Measurements from ENCODE around the gene NDUFS1.
"Not testable (repeated sequence)": the region's sequence is repeated elsewhere in the genome, so short reads cannot be mapped to it uniquely, and the experiment has no call there.

Gene NDUFS1

DNA sequence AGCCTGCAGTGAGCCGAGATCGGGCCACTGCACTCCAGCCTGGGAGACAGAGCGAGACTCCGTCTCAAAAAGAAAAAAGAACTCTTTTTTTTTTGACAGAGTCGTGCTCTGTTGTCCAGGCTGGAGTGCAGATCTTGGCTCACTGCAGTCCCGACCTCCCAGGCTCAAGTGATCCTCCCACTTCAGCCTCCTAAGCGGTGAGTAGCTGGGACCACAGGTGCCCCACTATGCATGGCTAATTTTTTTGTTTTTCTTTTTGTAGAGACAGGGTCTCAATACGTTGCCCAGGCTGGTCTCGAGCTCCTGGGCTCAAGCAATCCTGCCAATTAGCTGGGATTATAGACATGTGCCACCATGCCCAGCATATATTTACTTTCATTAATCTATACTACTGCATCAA, 60.8 kb downstream of the NDUFS1 start:
- no peak for DNase-seq (ENCODE audit: low spot score)

DNA sequence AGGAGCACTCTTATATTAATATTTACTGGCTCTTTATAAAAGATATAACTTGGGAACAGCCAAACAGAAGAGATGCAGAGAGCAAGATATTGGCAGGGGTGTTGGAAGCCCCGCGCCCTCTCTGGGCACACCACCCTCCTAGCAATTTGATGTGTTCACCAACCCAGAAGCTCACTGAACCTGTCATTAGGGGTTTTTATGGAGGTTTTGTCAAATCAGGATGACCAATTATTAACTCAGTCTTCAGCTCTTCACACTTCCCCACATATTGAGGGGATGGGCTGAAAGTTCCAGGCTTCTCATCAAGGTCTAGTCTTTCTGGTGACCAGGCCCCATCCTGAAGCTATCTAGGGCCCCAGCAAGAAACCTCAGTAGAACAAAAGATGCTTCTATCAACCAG, 62.4 kb downstream of the NDUFS1 start:
- DNase-seq (ENCODE audit: low spot score) = no peak

DNA sequence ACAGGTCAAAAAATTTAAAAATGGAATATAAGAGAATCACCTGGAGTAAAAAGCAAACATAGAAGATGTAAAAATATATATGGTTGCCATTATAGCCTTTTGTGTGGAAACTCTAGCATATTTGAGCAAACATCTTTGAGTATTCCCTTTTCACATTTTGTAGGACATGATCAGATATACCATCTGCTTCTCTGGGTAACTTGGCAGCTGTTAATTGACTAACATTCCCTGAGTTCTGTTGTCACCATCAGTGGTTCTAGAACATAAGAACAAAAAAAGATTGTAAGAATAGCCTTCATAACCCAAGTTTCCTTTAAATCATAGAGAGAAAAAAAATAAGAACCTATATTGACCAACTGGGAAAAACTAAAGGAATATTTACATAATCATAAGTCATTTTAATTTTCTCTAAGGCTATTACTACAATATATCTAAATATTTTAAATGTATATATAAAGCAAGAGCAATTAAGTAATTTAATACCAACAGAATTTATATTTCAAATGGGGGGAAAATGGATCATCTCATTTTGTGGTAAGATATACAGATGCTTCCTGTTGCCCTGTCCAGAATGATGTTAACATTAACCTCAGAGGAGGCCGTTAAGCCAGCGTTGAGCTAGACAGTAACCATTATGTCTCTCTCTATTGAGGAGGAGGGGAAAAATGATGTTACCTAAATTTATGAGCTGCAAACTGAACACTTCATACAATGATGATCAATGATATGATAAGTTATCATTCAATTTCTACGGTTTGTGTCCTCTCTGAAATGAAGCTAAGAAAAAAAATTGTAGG, 63.5 kb downstream of the NDUFS1 start:
- DNase-seq (ENCODE audit: low spot score) = no peak

DNA sequence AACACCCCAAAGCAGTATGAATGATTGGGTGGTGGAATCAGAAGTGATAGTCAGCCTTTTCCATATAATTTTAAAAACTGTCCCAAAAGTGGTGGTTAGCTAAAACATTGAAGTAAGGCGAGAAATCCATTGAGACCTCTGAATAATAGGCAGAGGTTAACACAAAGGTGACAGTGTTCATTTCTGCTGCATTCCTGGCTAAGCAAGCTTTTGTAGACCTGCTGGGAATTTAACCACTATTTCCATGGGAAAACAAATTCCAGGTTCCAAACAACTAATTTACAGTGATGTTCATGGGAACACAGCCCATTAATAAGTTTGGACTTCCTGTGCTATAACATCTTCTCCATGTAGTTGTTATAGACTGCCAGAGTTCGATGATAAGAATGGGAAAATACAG, 66.9 kb downstream of the NDUFS1 start:
- no peak for DNase-seq (ENCODE audit: low spot score)

DNA sequence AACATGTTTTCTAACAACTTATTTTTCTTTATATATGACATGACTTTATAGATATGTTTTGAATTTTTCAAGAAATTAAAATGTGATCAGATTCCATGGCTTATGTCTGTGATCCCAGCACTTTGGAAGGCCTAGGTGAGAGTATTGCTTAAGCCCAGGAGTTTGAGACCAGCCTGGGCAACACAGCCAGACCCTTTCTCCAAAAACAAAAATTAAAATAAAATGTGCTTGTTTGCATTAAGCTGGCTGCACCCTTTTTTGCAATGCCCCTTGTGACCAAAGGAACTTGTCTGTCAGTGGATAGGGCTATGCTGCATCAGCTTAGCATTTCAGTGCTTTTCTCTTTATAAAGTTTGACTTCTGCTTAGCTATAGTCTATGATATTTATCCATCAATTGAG, 71.0 kb downstream of the NDUFS1 start:
- no peak for DNase-seq (ENCODE audit: low spot score)

DNA sequence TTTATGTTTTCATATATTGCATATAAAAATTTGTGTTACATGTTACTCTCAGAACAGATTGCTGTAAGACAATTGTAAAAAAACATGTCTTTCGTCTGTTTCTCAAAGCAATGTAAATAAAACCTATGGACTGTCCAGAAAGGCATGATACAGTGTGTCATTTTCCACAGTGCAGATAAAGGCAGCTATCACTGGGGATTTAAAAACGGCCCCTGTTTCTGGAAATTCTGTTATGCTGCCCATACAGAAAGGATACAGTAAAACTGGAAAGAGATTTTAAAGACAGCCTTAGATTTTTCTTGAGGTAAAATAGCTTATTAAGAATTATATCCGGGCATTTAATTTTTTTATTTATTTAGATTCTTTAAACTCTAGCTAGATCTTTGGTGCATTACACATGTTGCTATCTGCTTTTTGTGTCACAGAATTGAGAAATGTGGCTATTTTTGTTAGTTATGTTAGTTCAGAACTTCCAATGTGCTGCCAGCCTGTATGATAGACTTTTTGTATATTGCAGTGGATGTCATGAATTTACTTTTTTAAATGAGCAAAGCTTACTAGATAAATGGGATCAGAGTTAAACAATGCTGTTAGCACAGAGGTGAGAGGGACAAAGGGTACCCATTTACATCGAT, 72.4 kb downstream of the NDUFS1 start:
- DNase-seq (ENCODE audit: low spot score) = peak; percentile 69

DNA sequence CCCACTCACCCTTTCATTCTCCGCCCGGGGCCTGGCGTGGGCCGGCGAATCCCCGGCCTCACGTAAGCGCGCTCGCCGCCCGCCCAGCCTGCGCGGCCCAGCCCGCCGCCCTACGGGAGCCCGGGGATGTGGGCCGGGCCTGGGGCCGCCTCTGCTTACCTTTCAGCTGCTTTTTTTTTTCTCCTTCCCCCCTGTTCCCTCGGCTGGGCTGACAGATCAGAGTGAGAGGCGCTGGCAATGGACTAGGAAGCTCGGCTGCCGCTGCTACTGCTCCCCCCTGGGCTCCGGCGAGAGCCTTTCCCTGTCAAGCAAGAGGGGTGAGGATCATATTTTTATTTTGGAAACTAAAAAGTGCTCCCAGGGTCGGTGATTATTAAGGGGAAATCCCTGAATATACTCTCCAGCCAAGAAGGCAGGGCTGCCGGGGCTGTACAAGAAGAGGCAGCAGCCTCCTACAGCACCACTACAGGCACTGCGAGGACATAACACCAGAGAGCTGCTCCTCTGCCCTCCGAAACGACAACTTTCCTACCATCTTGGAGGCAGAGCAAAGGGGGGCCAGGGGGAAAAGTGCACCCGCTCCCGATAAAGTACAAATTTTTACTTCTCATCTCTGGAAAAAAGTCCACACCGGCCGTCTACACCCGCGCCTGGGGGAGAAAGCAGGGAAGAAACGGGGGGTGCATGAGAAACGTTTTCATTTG, 73.3 kb downstream of the NDUFS1 start, which contains the start of gene INO80D:
INO80D (minus strand) TSS at position 433 of the 704 bp plus-strand sequence. CDS start 23,158 bp downstream, outside the sequence.
- peak; percentile 93 for DNase-seq (ENCODE audit: low spot score)

DNA sequence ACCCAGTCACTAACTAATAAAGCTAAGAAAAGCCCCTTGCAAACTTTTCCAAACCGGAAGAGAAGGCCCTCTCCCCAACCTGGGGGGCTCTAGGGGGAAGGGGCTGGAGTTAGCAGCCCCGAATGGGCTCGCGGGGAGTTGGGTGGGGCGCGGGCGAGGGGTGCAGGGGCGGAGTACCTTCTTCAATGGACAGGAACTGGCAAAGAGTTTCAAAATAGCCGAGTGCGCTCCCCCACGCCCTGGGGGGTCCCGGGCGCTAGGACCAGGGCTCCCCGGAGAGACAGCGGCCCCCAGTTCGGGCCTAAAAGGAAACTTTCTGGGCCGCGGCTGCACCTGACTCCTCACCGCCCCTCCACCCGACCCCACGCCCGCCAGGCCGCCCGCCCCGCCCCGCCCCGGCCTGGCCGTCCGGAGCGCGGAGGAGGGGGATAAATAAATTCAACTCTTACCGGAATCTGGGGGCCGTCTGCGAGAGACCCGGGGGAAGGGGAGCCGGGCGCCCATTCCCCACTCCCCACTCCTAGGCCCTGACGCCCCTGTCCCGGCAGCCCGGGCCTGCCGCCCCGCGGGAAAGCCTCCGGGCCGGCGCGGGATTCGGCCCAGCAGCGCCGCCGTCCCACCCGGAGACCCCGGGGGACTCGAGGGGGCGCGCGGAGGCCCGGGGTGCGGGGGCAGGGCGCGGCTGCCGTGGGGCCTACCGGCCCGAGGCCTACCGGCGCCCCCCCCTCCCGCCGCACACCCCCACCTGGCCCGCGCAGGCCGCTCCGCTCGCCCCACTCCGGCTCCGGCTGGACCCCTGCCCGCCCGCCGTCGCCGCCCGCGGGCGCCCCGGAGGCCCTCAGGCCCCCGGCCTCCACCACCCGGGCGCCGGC, 74.1 kb downstream of the NDUFS1 start:
- peak; percentile 48 for DNase-seq (ENCODE audit: low spot score)

DNA sequence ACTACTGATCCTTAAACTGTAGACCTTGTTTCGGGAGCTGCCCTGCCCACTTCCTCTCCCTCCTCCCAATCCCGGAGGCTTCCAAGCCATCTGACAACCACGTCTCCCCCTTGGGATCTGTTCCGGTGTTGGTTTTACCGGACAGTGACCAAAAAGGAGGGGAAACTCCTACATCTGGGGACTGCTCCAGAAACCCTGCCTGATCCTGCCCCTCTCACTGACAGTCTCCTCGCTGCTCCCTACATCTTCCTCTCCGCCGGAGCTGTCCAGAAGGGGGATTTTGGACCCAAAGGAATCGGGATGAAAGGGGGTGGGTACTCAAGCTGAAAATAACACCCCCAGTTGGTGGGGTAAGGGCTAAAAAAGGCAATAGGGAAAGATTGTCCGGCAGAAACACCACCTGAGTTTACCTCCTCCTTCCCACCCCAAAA, 74.8 kb downstream of the NDUFS1 start:
- peak; percentile 91 for DNase-seq (ENCODE audit: low spot score)

DNA sequence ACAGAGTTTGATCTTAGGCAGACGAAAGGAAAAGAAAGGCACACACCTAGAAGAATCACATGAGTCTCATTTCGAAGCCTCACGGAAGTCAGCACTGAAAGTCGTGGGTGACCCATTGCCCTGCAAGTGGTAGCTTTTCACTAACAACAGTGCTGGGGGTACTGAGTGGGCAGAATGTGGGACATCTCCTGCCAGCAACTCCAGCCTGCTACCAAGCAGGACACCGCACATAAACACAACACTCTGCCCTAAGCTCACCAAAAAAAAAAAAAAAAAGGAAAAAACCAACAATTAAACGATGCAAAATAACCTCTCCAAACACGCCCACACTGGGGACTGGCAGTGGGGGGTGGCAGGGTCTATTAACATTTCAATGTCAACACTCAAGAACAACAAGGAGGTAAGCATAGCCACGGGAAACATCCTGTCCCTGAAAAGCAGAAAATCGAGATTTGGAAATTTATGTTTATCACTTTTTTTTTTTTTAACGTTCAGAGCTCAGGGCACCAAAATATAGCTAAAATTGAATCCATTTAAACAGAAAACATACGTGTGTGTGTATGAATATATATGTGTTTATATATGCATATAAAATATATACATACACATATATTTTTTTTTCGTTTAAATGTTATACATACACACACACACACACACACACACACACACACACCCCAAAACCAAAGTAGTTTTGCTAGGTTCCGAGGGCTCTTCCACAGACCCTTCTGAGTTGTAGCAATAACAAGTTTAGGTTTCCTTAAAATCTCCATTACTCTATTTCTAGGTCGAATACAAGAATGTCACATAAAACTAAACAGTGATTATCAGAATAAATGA, 75.4 kb downstream of the NDUFS1 start:
- peak; percentile 30 for DNase-seq (ENCODE audit: low spot score)

DNA sequence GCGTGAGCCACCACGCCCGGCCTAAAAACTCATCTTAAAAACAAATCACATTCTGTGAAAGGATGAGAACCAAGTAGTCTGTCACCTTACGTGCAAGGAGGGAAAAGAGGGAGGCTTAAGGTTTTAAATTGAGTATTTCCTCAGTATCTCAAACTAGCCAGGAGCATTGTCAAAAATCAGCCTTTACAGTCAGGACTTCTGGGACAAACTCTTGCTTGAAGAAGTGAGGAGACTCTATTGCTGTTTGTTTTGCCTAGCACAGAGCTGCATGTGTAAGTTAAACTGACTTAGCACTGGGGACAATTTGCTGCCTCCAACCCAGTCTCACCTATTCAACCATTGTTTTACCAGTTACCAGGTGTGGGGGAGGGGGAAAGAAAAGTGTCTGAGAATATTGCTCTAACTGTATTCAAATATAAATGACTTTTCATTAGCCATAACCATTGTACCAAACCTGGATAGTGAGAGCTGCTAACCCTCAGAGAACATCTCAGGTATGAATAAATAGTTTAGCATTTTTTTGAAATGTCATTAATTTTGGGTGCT, 76.9 kb downstream of the NDUFS1 start:
- DNase-seq (ENCODE audit: low spot score) = no peak

DNA sequence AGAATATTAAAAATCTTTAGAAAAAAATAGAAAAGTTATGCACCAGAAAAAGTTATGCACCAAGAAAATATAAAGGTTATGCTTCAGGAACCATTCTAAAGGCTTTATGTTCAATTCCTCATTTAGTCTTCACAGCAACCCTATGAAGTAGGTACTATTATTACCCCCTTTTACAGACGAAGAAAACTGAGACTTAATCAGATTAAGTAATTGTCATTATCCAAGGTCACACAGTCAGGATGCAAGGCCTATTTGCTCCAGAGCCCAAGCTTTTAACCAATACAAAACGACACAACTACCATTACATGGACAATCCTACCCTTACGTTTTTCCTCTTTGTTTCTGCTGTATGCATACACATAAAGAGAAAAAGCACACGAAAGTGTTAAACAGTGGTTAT, 78.3 kb downstream of the NDUFS1 start:
- DNase-seq (ENCODE audit: low spot score) = no peak

DNA sequence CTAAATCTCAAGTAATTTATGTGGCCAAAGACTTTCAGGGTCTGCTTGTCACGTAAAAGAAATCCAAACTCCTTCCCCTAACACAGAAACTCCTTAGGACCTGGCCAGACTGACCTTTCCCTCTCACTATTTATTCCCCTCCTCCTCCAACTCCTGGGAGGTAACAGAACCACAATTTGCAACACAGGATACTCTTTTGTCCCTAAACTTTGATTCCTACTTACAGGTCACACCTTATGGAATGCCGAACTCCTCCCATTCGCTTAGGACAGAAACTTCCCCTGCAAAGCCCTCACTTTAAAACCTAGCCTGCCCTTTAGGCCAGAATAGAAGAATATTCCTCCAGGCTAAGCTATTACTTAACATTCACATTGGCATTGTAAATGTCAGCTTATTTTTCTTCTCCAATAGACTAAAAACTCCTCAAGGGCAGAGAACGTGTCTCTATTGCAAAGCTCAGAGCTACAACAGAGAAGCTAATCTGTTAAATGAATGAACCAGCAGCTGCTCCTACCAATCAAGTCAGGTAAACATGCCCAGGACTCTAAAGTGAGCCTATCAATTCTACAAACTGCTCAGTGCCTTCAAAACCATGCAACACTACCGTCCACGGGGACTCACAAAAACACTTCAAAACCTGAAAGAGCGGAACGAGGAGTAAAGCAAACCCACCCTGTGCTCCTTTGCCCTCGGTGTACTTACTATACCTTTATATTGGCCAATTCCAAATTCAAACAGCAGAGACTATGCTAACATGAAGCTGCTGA, 79.4 kb downstream of the NDUFS1 start:
- no peak for DNase-seq (ENCODE audit: low spot score)

DNA sequence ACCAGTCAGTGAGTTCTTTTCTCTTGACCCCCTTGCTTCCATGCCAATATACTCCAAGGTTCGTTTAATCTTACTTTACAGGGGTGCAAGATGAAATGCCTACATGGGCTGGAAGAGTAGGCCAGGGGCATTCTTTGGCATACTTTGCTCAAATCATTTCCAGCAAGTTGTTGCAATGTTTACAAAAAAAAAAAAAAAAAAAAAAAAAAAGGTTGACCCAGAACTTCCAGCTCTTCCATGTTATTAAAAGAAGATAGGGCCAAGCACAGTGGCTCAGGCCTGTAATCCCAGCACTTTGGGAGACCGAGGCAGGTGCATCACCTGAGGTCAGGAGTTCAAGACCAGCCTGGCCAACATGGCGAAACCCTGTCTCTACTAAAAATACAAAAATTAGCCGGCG, 81.4 kb downstream of the NDUFS1 start:
- not testable (repeated sequence) for DNase-seq (ENCODE audit: low spot score)

DNA sequence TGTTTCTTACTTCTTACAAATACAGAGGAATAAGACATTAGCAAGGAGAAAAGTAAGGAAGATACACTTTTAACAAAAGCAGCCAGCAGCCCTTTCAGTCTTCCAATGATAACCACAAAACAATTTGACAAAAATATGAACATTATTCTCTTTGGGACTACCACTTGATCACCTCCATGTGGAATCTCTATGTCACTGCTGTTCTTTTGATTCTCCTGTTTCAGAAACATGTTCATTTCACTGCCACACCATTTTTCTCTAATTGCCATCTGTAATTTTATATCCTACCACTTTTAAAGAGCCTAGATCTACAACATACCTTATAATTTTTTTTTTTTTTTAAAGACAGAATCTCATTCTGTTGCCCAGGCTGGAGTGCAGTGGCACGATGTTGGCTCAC, 84.1 kb downstream of the NDUFS1 start:
- peak; percentile 24 for DNase-seq (ENCODE audit: low spot score)

DNA sequence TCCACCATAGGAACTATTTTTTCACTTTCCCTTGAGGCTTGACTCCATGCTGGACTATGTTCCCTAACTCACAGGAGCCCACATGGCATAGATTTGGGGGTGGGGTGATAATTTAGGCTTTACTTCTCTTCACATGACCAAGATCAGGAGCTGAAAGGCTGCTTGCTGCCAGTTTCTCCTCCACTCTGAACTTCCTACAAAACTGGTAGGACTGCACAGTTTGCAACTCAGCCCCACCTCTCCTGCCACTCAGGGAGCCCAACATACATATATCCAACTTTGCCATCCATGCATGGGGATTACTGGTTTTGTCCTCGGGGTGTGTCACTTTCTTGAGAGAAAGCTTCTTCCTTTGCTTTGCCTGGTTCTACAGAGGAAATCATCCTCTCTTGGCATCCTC, 87.4 kb downstream of the NDUFS1 start:
- no peak for DNase-seq (ENCODE audit: low spot score)

DNA sequence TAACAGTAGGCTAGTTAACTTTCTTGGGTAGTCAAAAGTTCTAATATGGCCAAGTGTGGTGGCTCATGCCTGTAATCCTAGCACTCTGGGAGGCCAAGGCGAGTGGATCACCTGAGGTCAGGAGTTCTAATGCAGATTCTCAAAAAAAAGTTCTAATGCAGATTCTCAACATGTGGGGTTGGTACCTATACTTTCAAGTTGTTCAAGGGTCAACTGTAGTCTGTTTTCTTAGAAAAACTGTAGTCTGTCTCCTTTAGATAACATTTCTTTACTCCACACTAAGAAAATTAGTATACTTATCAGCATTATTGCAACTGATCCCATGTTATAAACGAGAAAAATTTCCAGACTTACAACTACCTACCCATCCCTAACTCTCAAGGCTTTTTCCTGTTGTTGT, 89.8 kb downstream of the NDUFS1 start:
- DNase-seq (ENCODE audit: low spot score) = no peak

DNA sequence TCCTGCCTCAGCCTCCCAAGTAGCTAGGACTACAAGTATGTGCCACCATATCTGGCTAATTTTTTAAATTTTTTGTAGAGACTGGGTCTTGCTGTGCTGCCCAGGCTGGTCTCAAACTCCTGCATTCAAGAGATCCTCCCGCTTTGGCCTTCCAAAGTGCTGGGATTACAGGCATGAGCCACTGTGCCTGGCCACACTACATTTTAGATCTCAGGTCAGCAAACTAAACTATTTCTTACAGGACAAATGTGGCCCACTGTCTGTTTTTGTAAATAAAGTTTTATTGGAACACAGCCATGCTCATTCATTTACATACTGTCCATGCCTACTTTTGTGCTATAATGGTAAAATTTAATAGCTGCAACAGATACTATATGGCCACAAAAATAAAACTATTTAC, 91.0 kb downstream of the NDUFS1 start:
- DNase-seq (ENCODE audit: low spot score) = no peak

Measured in RKO (cell line).